Activated CD4-positive, CD25-positive, alpha-beta regulatory T cell treated with anti-CD3 and anti-CD28 coated beads, Interleukin-2, amount 50 U/mL, for 72 hours (primary cell): ENCODE data around the gene PIEZO2.
"Not testable (repeated sequence)": the region's sequence is repeated elsewhere in the genome, so short reads cannot be mapped to it uniquely, and the experiment has no call there.

Experiments used
- DNase-seq: peaks from one replicate; pipeline ENCODE4 v3.0.0; 2021

Gene PIEZO2

GRCh38 chr18:10953672-10954071, 195.7 kb downstream of the PIEZO2 start:
- no peak for DNase-seq

GRCh38 chr18:10951631-10952544, 197.5 kb downstream of the PIEZO2 start:
- DNase-seq: no peak

GRCh38 chr18:10950876-10951630, 198.3 kb downstream of the PIEZO2 start:
- no peak for DNase-seq

DNA sequence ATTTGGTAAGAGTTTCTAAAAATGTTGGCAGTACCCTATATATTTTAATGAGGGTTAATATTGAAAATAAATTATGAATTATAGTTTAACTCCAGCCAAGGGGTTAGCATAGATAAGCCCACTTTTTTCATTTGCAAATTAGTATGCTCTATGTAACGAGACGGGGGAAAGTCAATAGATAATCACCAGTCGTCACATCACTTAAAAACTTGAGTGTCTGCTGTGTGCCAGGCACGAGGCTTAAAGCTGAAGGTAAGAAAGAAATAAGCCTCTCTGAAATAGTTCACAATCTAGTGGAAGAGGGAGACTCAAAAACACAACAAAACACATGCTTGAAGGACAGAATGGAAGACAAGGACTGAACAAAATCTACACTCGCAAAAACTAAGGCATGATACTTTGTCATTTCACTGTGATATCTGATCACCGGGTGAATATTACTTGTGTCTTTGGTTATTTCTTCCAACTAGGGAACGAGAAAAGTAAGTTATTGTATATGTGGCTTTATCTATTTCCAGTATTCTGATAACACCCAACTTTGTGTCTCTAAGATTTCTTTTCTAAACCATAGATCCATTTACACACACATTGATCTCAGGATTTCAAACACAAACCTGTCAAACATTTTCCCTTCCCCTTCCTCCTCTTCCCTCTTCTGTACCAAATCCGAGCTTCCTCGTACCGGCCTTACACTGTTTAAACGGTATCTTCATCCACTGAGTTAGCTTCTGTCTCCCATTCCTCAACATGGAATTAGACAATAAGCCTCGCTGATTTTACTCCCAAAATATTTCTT, 199.1 kb downstream of the PIEZO2 start:
- no peak for DNase-seq

DNA sequence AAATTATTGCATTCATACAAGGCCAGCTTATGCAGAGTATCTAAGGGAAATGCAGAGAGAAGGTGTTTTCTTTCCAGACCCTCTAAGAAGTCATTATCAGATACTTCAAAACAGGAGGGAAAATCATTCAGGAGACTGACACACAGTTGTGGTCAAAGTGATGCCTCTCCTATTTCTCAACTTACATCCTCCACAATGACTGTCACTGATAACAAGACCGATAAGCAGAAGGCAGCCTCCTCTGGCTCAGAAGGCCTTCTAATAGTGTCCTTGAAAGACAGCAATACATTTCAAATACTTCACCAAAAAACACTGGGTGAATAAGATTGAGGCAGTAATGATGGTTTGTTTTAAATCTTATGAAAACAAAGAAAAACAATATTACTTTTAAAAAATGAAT, 199.7 kb downstream of the PIEZO2 start:
- DNase-seq: no peak

- no peak for DNase-seq
Measured at GRCh38 chr18:10948421-10948820, 200.9 kb downstream of the PIEZO2 start.

- no peak for DNase-seq
Measured at GRCh38 chr18:10946058-10946457, 203.3 kb downstream of the PIEZO2 start.

DNA sequence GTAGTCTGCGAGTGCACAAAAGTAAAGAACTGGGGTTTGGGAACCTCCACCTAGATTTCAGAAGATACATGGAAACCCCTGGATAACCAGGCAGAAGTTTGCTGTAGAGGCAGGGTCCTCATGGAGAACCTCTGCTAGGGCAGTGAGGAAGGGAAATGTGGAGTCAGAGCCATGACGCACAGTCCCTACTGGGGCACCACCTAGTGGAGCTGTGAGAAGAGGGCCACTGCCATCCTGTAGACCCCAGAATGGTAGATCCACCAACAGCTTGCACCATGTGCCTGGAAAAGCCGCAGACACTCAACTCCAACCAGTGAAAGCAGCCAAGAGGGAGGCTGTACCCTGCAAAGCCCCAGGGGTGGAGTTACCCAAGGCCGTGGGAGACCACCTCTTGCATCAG, 206.4 kb downstream of the PIEZO2 start:
- no peak for DNase-seq

GRCh38 chr18:10939822-10940221, 209.5 kb downstream of the PIEZO2 start:
- no peak for DNase-seq

DNA sequence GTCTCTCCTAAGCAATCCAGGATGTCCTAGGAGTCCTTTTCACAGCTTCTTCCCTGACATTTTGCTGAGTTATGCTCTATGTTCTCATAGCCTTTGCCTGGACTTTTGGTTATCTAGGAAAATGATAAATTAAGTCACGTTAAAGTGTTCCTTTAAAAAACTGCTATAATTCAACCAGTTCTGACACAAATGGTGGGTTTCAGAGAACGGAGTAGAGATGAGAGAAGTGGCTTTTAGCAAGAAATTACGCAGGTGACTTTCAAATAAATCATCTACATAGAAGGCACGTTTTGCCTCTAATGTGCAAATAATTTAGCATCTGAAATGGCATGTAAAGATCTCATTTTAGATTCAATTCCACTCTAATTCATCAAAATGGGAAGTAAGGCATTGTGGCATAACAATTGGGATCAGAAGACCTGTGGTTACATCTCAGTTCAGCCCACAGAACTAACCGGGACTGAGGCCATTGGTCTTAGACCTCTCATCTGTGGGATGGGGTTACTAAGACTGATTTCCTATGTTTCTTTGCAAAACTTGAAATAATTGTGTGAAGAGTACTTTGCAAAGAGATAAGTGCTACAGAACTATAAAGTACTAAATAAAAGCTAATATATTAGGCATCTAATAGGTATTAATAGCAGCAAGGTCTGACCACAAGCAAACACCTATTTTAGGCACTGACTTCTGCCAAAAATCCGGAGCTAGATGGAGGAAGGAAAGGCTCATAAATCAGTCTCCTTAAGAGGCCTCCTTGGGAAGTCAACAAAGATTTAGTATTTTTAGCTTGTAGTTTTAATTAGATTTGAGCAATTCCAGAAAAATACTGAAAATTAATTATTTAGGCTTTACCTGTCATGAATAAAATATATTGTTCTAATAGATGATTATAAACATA, 211.4 kb downstream of the PIEZO2 start:
- no peak for DNase-seq

GRCh38 chr18:10936176-10937053, 213.0 kb downstream of the PIEZO2 start:
- no peak for DNase-seq

GRCh38 chr18:10935588-10935987, 213.8 kb downstream of the PIEZO2 start:
- DNase-seq: no peak

DNA sequence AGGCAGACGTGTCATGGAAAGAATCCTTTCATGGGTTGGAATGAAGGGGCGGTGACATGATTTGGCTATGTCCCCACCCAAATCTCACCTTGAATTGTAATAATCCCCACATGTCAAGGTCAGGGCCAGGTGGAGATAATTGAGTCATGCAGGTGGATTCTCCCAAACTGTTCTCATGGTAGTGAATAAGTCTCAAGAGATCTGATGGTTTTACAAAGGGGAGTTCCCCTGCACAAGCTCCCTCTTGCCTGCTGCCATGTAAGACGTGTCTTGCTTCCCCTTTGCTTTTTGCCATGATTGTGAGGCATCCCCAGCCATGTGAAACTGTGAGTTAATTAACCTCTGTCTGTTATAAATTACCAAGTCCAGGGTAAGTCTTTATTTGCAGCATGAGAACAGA, 215.7 kb downstream of the PIEZO2 start:
- DNase-seq: not testable (repeated sequence)

DNA sequence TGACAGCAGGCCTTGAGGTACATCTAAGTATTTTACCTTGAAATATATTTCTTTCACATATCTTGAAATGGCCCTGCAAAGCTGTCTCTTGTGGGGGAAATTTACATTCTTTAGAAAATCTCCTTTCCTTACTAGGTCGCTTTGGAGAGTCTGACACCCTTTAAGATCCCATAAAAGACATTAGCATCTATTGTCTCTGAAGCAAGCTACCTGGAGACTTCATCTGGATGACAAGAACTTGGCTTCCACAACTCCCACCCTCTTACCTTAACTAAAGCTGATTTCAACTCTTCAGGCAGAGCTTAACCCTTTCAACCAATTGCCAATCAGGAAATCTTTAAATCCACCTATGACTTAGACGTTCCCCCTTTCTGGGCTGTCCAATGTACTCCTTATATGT, 219.3 kb downstream of the PIEZO2 start:
- DNase-seq: no peak

DNA sequence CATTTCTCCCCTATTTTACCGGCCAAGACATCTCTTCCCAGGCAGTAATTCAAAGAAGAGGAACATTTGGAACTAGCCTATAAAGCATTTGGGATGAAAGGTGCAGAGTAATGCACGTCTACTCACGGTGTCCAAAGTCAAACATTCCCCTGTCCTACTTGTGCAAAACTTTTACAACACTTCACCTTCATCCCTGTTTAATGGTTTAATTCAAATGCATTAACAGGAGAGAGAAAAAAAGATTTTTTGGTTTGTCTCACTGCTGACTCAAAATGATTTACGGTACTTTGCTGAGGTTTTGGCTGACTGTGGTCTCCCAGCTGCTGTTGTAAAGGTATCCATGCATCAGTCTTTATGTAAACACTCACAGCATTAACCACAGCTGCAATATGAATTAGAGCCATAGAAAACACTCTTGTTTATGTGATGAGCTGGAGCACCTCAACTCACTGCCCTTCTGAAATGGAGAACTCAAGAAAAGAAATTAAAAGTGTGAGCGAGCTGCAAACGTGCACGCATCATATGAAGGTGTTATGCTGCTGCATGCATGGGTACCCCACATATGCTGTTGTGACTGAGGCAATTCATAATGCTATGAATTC, 220.5 kb downstream of the PIEZO2 start:
- no peak for DNase-seq

DNA sequence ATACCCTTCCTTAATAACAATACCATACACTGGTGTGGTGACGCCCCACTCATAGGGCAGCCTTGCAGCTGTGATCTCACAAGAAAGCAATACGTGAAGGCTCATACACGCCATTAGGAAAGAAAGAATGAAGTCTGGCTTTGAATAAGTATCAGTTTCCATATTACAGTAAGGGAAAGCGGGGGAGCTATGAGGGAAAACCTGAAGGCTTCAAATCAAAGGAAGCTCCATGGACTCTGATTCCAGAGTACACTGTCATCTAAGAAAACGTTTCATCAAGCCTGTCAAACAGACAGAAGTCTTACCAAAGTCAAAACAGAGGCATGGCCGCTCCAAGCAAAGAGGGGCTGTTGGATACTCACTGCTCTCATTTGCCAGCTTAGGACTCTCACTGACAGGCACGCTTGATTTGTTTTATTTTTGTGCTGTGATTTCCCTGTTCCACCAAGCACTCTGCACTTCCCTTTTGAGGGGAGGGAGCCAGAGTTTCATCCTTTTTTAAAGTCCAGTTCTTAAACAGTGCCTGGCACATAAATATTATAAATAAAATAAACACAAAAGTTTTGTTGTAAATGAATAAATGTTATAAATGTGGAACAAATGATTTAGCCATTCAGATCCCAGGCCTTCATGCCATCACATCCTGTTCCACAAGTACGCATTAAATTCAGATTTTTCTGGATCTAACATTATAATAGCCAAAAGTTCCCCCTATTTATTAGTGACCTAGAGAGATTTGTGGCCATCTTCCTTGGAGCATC, 221.2 kb downstream of the PIEZO2 start:
- no peak for DNase-seq

- DNase-seq: no peak
Measured at GRCh38 chr18:10927286-10927992, 221.9 kb downstream of the PIEZO2 start.

- DNase-seq: no peak
Measured at GRCh38 chr18:10926621-10927161, 222.7 kb downstream of the PIEZO2 start.

- DNase-seq: no peak
Measured at GRCh38 chr18:10924290-10924689, 225.1 kb downstream of the PIEZO2 start.
